Mucosa of stomach (tissue), 1 donor: ENCODE measurements around the gene HERC2.
"Not testable (repeated sequence)": the region's sequence is repeated elsewhere in the genome, so short reads cannot be mapped to it uniquely, and the experiment has no call there.

Experiments
- H3K27me3 ChIP-seq: one replicate; pipeline ENCODE4 v1.7.0; 2013; ENCODE audit warnings: mild to moderate bottlenecking, low read length; ENCODE audit not compliant: control insufficient read depth, insufficient read depth
- H3K36me3 ChIP-seq: one replicate; pipeline ENCODE4 v1.7.0; 2013; ENCODE audit warnings: low read length; ENCODE audit not compliant: control insufficient read depth, insufficient read depth
- H3K4me1 ChIP-seq: one replicate; pipeline ENCODE4 v1.7.0; 2013; ENCODE audit warnings: mild to moderate bottlenecking, low read length; ENCODE audit not compliant: control insufficient read depth, insufficient read depth
- H3K4me3 ChIP-seq: one replicate; pipeline ENCODE4 v1.7.0; 2013; ENCODE audit warnings: low read length
- H3K9ac ChIP-seq: one replicate; pipeline ENCODE4 v1.7.0; 2013; ENCODE audit warnings: mild to moderate bottlenecking, low read length, moderate library complexity
- H3K9me3 ChIP-seq: one replicate; pipeline ENCODE4 v1.7.0; 2013; ENCODE audit warnings: mild to moderate bottlenecking, low read length, moderate library complexity; ENCODE audit not compliant: control insufficient read depth
- donor health status: Pancreatic carcinoma.

The HERC2 gene

DNA sequence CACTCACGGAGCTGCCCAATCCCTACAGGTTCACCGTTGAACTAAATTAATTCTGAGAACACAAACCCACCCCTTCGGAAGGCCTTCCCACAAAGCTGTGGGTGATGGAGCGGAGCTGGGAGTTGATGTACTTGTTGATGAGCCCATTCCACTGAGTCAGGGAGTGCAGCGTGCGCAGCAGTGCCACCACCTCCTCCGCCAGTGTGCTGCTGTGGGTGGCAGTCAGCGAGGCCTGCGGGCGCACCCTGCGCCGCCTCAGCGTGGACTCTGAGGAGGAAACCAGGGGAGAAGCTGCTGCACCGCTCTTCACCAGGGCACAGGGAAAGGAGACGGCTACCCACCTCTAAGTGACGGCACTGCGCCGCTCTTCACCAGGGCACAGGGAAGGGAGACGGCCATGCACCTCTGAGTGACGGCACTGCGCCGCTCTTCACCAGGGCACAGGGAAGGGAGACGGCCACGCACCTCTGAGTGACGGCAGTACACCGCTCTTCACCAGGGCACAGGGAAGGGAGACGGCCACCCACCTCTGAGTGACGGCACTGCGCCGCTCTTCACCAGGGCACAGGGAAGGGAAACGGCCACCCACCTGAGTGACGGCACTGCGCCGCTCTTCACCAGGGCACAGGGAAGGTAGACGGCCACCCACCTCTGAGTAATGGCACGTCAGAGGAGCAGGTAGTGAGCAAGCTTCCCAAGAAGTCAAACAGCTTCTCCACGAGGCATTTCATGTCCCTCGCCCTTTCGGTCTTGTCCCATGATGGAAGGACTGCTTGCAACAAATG is 107.8 kb downstream of the HERC2 start:
- not testable (repeated sequence) for H3K4me3 ChIP-seq, H3K36me3 ChIP-seq, H3K9ac ChIP-seq, H3K9me3 ChIP-seq, H3K27me3 ChIP-seq, H3K4me1 ChIP-seq

- not testable (repeated sequence) for H3K9ac ChIP-seq, H3K36me3 ChIP-seq, H3K4me1 ChIP-seq, H3K9me3 ChIP-seq, H3K27me3 ChIP-seq, H3K4me3 ChIP-seq
These were observed 108.6 kb downstream of the HERC2 start for GRCh38 chr15:28213393-28213792.

DNA sequence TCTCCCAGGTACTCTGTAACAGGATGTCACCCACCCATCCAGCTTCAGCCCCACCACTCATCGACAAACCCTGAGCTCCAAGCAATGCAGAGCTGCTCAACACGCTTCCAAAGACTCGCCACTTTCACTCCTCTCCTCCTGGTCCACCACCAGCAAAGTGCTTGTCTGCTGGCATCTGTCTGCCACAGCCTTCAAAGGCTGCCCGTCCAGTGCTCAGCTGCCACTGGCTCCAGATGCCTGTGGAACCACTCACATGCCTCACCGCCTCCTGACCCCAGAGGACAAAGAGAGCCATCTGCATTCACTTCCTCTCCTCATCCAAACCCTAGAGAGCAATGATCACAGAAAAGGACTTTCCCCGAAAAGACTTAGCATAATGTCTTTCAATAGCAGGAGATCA is 113.4 kb downstream of the HERC2 start:
- H3K4me3 ChIP-seq, result no peak overlapping the region
- no peaks in the 10 kb centered on the region for H3K36me3 ChIP-seq
- H3K9ac ChIP-seq, result no peak overlapping the region
- H3K9me3 ChIP-seq, result no peaks in the 10 kb centered on the region
- no peaks in the 10 kb centered on the region for H3K4me1 ChIP-seq
- no peaks in the 10 kb centered on the region for H3K27me3 ChIP-seq

DNA sequence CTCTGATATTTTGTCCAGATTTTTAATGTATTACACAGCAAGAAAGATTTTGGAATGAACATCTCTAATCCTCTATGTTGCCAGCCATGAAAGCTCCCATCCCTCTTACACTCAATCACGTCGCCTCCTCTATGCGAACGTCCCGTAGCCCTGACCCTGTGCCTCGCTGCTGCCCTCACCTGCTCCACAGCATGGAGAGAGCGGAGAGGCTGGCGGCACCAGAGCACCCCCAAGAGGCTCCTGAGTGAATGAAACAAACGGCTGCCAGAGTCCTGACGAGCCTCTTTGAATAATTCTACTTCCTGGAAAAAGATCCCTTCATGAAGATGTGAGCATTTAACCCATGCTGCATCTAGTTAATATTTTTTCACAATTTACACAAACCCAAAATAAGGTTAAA is 116.3 kb downstream of the HERC2 start:
- not testable (repeated sequence) for H3K9me3 ChIP-seq, H3K4me3 ChIP-seq, H3K36me3 ChIP-seq, H3K4me1 ChIP-seq, H3K9ac ChIP-seq, H3K27me3 ChIP-seq

GRCh38 chr15:28203055-28203828 is 118.7 kb downstream of the HERC2 start:
- not testable (repeated sequence) for H3K36me3 ChIP-seq, H3K9ac ChIP-seq, H3K4me1 ChIP-seq, H3K4me3 ChIP-seq, H3K9me3 ChIP-seq, H3K27me3 ChIP-seq

- not testable (repeated sequence) for H3K9me3 ChIP-seq, H3K4me3 ChIP-seq, H3K4me1 ChIP-seq, H3K36me3 ChIP-seq, H3K9ac ChIP-seq, H3K27me3 ChIP-seq
These were observed 119.9 kb downstream of the HERC2 start for GRCh38 chr15:28202124-28202523.

DNA sequence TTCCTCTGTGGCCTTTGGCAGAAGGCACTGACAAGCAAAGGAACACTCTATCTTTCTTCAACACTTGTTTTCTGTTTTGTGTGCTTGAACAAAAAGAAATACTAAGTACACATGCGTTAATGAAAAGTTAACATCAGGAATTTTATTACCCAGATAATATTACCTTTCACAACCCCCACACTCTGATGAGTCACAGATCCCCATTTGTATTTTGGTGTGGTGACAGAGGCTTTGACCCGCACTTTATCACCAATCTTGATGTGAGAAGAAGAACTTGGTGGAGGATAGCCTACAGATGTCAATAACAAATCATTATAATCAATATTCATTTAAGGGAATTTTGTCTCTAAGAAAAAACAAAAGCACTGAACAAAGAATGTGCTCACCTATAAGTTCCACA is 123.8 kb downstream of the HERC2 start:
- H3K9me3 ChIP-seq, H3K27me3 ChIP-seq, H3K9ac ChIP-seq, H3K4me3 ChIP-seq, H3K36me3 ChIP-seq, H3K4me1 ChIP-seq: not testable (repeated sequence)

DNA sequence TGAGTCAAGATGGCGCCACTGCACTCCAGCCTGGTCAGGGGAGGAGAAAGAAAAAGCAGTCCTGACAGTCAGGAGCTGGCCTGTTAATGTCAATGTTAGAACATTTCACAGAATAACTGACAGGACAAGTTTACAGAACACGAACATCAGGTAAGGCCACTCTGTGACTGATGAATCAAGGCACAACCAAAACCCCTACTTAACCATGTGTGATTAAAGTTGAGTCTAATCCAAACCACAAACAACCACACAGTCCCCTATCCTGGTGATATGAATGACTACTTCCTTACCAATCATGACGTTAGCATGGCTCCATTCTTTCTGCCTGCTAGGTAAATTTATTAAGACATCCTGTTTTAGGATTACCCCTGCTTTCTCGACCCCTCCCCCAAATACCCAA is 124.3 kb downstream of the HERC2 start:
- H3K4me1 ChIP-seq, H3K36me3 ChIP-seq: not testable (repeated sequence)

GRCh38 chr15:28196581-28196980 is 125.4 kb downstream of the HERC2 start:
- H3K27me3 ChIP-seq, H3K4me1 ChIP-seq, H3K9me3 ChIP-seq, H3K36me3 ChIP-seq, H3K4me3 ChIP-seq, H3K9ac ChIP-seq: not testable (repeated sequence)

More for the DNA sequence above, 124.3 kb downstream of the HERC2 start:
- H3K4me3 ChIP-seq, H3K9me3 ChIP-seq, H3K27me3 ChIP-seq, H3K9ac ChIP-seq: not testable (repeated sequence)

GRCh38 chr15:28192772-28193171 is 129.2 kb downstream of the HERC2 start:
- H3K9ac ChIP-seq, result no peak overlapping the region
- H3K4me1 ChIP-seq, result no peaks in the 10 kb centered on the region
- peaks cover 3% of the 10 kb centered on the region for H3K36me3 ChIP-seq
- H3K9me3 ChIP-seq, result no peaks in the 10 kb centered on the region
- H3K27me3 ChIP-seq, result no peaks in the 10 kb centered on the region
- H3K4me3 ChIP-seq, result no peak overlapping the region

GRCh38 chr15:28191832-28192231 is 130.1 kb downstream of the HERC2 start:
- Histone ChIP-seq H3K9me3 (no peaks in the 10 kb centered on the region), H3K9ac (no peak overlapping the region), H3K4me1 (no peaks in the 10 kb centered on the region), H3K36me3 (peaks cover 3% of the 10 kb centered on the region), H3K27me3 (no peaks in the 10 kb centered on the region), H3K4me3 (no peak overlapping the region)

- Histone ChIP-seq H3K9ac (no peak overlapping the region), H3K9me3 (no peaks in the 10 kb centered on the region), H3K4me1 (no peaks in the 10 kb centered on the region), H3K36me3 (peaks cover 3% of the 10 kb centered on the region), H3K27me3 (no peaks in the 10 kb centered on the region), H3K4me3 (no peak overlapping the region)
These were observed 131.4 kb downstream of the HERC2 start for GRCh38 chr15:28190391-28191174.
